SHP77 treated with DMSO at 0.1 percent for 48 hours (cell line): ENCODE results near the gene SLC2A9.
"Not testable (repeated sequence)": the region's sequence is repeated elsewhere in the genome, so short reads cannot be mapped to it uniquely, and the experiment has no call there.

ENCODE experiments used
- DNase-seq: peaks from one replicate; lab custom pipeline; 2025; lab: John Stamatoyannopoulos, UW

The SLC2A9 gene

DNA sequence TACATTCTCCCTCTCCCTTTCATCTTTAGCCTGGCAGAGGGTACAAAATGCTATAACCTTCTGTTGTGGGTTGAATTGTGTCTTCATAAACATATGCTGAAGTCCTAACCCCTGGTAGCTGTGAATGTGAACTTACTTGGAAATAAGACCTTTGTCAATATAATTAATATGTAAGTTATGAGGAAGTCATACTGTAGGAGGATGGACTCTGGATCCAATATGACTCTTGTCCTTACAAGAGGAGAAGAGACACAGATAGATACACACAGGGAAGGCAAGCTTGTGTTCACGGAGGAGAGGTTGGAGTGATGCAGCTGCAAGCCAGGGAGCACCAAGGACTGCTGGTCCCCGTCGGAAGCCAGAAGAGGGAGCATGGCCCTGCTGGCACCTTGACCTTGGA, 94.7 kb downstream of the SLC2A9 start:
- no peak for DNase-seq

DNA sequence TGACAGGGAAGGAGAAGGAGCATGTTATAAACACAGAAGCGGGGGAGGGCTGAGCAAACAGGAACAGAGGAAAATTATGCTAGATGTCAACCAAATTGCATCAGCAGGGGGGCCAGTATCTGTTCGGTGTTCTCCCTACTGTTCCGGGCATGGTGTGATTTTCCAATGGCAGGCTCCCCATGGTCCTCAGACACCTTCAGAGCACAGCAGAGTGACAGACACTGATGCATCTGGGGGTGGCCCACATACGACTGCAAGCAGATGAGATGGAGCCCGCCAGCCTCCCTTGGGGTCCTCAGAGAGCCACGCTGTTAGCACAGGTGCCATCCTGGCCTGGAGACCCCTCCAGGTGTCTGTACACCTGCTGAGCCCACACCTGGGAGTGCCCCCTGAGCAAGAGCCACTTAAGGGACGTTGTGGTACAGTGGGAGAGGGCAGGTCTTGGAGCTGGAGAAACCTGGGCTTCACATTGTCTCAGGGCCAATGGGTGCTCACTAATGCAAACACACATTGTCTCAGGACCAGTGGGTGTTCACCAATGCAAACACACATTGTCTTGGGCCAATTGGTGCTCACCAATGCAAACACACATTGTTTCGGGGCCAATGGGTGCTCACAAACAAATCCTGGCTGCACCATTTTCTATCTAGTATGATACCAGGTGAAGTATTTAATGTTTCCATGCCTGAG, 95.4 kb downstream of the SLC2A9 start:
- no peak for DNase-seq

- no peak for DNase-seq
Observed at GRCh38 chr4:9924750-9925149, 96.5 kb downstream of the SLC2A9 start.

DNA sequence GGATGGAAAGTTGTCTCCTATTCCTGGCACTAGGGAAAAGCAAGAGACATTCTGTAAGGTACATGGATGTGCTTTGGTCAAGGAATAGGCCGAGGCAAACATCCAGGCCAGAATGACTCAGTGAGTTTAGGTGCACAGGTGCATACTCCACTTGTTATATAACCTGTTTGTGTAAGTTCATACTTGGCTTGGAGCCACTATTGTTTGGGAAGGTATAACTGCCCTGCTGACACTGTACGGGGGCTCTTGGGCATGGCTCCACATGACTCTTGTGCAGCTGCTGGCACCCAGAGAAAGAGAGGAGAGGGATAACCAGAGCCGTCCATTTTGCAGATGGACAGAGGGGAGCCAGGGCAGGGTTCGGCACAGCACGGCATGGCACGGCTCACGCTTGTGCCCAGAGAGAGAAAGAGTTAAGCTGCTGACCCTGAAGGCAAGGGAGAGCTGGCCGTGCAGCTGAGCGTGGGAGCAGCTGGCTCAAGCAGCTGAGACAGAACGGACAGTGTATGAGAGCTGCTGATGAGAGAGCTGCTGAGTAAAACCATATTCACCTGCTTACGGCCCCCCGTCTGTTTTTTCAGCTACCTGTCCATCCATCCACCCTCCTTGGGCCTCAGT, 98.0 kb downstream of the SLC2A9 start:
- DNase-seq = no peak

- DNase-seq = no peak
Observed at GRCh38 chr4:9921326-9921725, 100.0 kb downstream of the SLC2A9 start.

DNA sequence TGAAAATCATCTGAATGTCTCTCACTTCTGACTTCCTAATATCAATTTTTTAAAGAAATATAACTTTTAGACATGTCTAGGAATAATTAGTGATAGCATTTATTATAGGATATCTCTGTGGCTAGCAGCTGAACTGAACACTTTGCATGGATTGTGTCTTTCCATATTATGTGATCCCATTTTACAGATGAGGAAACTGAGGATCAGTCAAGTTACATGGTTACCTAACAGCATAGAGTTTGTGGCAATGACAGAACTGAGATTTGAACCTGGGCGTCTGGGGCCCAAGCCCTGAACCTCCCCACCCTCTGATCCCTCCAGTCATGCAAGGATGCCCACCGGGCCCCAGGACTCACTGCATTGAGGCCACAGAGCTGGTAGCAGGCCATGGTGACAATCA, 101.3 kb downstream of the SLC2A9 start:
- DNase-seq = no peak

DNA sequence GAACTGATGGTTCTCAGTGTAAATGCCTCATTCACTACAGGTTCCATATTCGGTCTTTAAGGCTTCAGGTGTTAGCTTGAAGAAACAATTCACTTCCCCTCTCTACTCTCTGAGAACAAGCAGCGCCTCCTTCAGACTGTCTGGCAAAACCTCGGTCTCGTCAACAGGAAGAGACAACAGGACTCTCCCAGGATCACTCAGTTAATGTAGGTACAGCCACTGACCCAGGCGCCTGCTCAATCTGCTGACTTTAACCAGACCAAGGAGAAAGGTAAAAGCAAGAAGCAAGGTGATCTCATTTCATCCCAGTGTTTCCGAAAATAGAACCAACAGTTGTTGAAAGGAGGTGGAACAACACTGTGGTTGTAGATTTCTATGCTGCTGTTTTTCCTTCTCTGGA, 102.2 kb downstream of the SLC2A9 start:
- DNase-seq = no peak

- no peak for DNase-seq
Observed at GRCh38 chr4:9918484-9918883, 102.8 kb downstream of the SLC2A9 start.

DNA sequence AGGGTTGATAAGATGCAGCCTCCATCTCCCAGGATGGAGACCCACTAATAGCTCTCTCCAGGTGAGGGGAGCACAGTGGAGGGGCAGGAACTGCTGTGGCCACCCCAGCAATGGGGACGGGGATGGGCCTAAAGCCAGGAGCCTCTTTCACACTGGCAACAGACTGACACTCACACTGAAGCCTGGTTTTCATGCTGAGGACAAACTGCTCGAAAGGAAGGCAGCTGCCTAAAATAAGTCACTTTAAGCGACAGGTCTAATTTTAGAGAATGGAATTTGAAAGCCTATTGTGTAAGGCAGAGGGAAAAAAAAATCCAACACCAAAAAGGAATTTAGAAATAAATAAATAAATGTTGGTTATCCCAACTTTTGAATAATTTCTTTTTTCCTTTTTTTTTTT, 104.4 kb downstream of the SLC2A9 start:
- DNase-seq = no peak

GRCh38 chr4:9916346-9916745, 105.0 kb downstream of the SLC2A9 start:
- no peak for DNase-seq

GRCh38 chr4:9913846-9914245, 107.5 kb downstream of the SLC2A9 start:
- DNase-seq = no peak

- no peak for DNase-seq
Observed at GRCh38 chr4:9906996-9907395, 114.3 kb downstream of the SLC2A9 start.

GRCh38 chr4:9904976-9905587, 116.2 kb downstream of the SLC2A9 start:
- DNase-seq = no peak

GRCh38 chr4:9903317-9903716, 118.0 kb downstream of the SLC2A9 start:
- DNase-seq = no peak

DNA sequence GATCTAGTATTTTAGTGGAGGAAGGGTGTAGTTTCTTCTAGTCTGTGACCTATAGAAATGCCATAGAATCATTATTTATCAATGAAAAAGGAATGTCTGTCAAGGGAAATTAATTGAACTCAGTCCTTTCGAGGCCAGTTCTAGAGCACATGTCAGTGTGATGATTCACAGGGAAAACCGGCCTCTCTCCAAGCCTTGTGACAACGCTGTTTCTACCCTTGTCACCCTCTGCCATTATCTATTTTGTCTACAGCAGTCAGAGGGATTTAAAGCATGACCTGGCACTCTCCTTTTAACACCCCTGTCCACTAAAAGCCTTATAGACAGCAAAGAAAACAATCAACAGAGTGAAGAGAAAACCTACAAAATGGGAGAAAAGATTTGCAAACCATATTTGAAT, 120.0 kb downstream of the SLC2A9 start:
- DNase-seq = no peak

DNA sequence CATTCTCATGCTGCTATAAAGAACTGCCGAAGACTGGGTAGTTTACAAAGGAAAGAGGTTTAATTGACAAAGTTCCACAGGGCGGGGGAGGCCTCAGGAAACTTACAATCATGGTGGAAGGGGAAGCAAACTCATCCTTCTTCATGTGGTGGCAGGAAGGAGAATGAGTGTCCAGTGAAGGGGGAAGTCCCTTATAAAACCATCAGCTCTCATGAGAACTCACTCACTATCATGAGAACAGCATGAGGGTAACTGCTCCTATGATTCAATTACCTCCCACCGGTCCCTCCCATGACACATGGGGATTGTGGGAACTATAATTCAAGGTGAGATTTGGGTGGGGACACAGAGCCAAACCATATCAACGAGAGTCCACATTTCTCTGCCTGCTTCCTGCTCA, 120.7 kb downstream of the SLC2A9 start:
- DNase-seq = not testable (repeated sequence)

- DNase-seq = no peak
Observed at GRCh38 chr4:9899306-9900055, 121.8 kb downstream of the SLC2A9 start.

GRCh38 chr4:9898596-9899305, 122.5 kb downstream of the SLC2A9 start:
- DNase-seq = no peak

GRCh38 chr4:9895333-9895705, 126.0 kb downstream of the SLC2A9 start:
- no peak for DNase-seq

DNA sequence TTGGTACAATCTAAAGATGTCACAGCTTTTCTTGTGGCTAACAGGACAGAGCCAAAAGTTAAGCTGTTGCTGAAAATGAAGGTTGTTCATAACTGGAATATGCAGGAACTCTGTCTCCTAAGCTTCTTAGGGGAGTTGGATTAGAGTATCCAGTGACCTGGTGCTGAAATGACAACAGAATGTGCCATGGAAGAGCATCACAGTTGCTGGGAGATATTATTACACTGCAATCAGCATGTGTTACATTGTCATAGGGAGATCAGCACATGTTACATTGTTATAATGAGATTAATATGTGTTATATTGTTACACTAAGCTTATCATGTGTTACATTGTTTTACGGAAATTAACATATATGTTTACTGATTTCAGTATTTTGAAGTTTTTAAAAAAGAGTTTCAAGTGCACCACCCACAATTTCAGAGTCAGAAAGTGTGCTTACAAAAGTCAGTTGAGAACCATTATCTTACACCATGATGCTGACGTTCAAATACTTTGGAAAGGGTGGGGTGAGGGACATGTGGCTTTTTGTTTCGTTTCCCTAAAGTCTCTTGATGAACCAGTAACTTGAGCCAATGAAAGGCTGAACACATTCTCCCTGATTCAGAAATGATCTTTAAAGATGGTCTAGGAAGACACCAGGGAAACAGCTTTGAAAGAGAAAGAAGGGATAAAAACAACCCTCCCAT, 126.5 kb downstream of the SLC2A9 start:
- no peak for DNase-seq

DNA sequence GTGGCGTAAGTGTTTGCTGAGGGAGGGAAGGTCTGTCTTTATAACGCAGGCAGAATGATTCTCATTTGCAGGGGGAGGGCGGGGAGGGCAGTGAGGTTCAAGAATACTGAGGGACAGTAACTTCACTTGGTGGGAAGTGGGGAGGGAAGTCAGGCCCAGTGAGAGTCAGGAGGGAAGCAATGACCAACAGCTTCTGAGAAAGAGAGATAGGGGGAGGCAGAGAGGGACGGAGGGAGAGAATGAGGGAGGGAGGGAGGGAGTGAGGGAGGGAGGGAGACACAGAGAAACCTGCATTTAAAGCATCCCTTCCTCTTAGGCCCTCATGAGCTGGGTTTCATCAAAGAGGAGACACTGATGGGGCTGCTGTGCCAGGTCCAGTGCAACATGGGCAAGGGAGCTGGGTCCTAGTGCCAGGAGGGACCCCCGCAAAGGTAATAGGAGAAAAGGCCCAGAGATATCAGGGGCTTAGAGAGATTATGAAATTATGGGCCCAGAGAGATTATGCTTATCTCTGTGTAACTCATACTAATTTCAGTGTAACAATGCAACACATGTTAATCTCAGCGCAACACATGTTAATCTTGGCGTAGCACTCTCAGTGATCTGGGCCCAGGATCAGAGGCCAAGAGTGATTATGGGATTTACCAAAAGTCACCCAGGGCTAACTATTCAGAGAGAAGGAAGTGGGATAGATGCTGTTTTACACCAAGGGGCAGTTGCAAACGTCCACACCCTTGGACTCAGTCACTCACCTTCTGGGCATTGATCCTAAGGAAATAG, 127.8 kb downstream of the SLC2A9 start:
- no peak for DNase-seq
